IMR-90 (cell line): Measurements from ENCODE around the gene ZDHHC1. TPM values are rescaled to one million over a fixed set of nuclear protein-coding genes. Genes with fewer than 3 reads are reported as not detected.

ENCODE experiments used
- ATAC-seq: fragments of 200-7000 bp; cut with Tn5 transposase; 2 replicates; pipeline ENCODE4 v1.9.1; 2020; ENCODE audit warnings: low read depth, mild to moderate bottlenecking, moderate library complexity
- BruUV-seq: library from RNA; stranded (reverse); fragments of 400-500 nt; replicated peaks from 2 replicates; lab custom pipeline; 2021; lab: Mats Ljungman, UMichigan
- CTCF ChIA-PET: fragments of 300-600 bp; formaldehyde crosslinking; extraction: SDS; loops from one replicate; lab custom pipeline; 2021; ENCODE audit warnings: antibody characterized with exemption; lab: Yijun Ruan, JAX
- POLR2A ChIA-PET: fragments of 300-600 bp; sonication (Branson Sonifier 250); formaldehyde crosslinking; loops from one replicate; lab custom pipeline; 2022; ENCODE audit warnings: antibody characterized with exemption; ENCODE audit not compliant: unreplicated experiment; lab: Charles Lee
- DNase-seq: peaks from one replicate; pipeline ENCODE4 v3.0.0; 2013
- H2AFZ ChIP-seq: replicated peaks from 2 replicates; pipeline ENCODE3; 2013; ENCODE audit warnings: low read length, mild to moderate bottlenecking; ENCODE audit not compliant: poor library complexity
- H2AK5ac ChIP-seq: 2 replicates; pipeline ENCODE4 v1.6.1; 2013; ENCODE audit warnings: low read depth, low read length, inconsistent platforms
- H2AK9ac ChIP-seq: replicated peaks from 2 replicates; pipeline ENCODE3; 2013; ENCODE audit warnings: mild to moderate bottlenecking, low read depth, low read length, moderate library complexity; ENCODE audit not compliant: poor library complexity
- H2BK120ac ChIP-seq: 2 replicates; pipeline ENCODE4 v1.6.1; 2013; ENCODE audit warnings: low read depth, low read length, inconsistent platforms
- H2BK15ac ChIP-seq: 3 replicates; pipeline ENCODE4 v1.6.1; 2013; ENCODE audit warnings: low read depth, low read length, inconsistent platforms
- H2BK20ac ChIP-seq: 2 replicates; pipeline ENCODE4 v1.6.1; 2013; ENCODE audit warnings: low read depth, mild to moderate bottlenecking, inconsistent platforms, low read length, moderate library complexity
- H2BK5ac ChIP-seq: 2 replicates; pipeline ENCODE4 v1.6.1; 2013; ENCODE audit warnings: mild to moderate bottlenecking, low read depth, low read length, inconsistent platforms; ENCODE audit not compliant: poor library complexity, severe bottlenecking
- H3K14ac ChIP-seq: replicated peaks from 2 replicates; pipeline ENCODE4 v1.6.1; 2013; ENCODE audit warnings: low read depth, low read length, inconsistent platforms
- H3K18ac ChIP-seq: 2 replicates; pipeline ENCODE4 v1.6.1; 2013; ENCODE audit warnings: low read depth, low read length, control low read depth
- H3K23ac ChIP-seq: 2 replicates; pipeline ENCODE4 v1.6.1; 2013; ENCODE audit warnings: low read depth, low read length, inconsistent platforms
- H3K27ac ChIP-seq: 2 replicates; pipeline ENCODE4 v1.5.1; 2013; ENCODE audit warnings: mild to moderate bottlenecking, control low read depth, low read length; ENCODE audit not compliant: insufficient read depth
- H3K27me3 ChIP-seq: 2 replicates; pipeline ENCODE4 v1.6.1; 2013; ENCODE audit warnings: low read length; ENCODE audit not compliant: control insufficient read depth, insufficient read depth
- H3K36me3 ChIP-seq: 2 replicates; pipeline ENCODE4 v1.6.1; 2013; ENCODE audit warnings: low read length, mixed read lengths; ENCODE audit not compliant: control insufficient read depth, insufficient read depth
- H3K4ac ChIP-seq: 2 replicates; pipeline ENCODE4 v1.6.1; 2013; ENCODE audit warnings: low read depth, low read length, inconsistent platforms
- H3K4me1 ChIP-seq: 2 replicates; pipeline ENCODE4 v1.6.1; 2013; ENCODE audit warnings: low read length, mixed read lengths; ENCODE audit not compliant: control insufficient read depth, insufficient read depth
- H3K4me2 ChIP-seq: 2 replicates; pipeline ENCODE4 v1.6.1; 2013; ENCODE audit warnings: low read depth, mild to moderate bottlenecking, control low read depth, low read length, moderate library complexity
- H3K4me3 ChIP-seq: 2 replicates; pipeline ENCODE4 v1.5.1; 2013; ENCODE audit warnings: low read depth, mild to moderate bottlenecking, control low read depth, low read length, moderate library complexity; ENCODE audit not compliant: insufficient read depth
- H3K56ac ChIP-seq: 2 replicates; pipeline ENCODE4 v1.6.1; 2013; ENCODE audit warnings: low read length, inconsistent platforms; ENCODE audit not compliant: insufficient read depth; ENCODE audit errors: extremely low read depth
- H3K79me1 ChIP-seq, 2 experiments: 2 replicates each; pipeline ENCODE4 v1.6.1; 2013; ENCODE audit warnings: low read length in 2 of 2, inconsistent platforms in 1 of 2, low read depth in 1 of 2
- H3K9ac ChIP-seq: 2 replicates; pipeline ENCODE4 v1.6.1; 2013; ENCODE audit warnings: low read depth, low read length, control low read depth
- H3K9me1 ChIP-seq: 2 replicates; pipeline ENCODE4 v1.6.1; 2013; ENCODE audit warnings: low read length, inconsistent platforms; ENCODE audit not compliant: insufficient read depth
- H3K9me3 ChIP-seq: 2 replicates; pipeline ENCODE4 v1.6.1; 2013; ENCODE audit warnings: low read length; ENCODE audit not compliant: control insufficient read depth, insufficient read depth
- H4K20me1 ChIP-seq: 2 replicates; pipeline ENCODE4 v1.6.1; 2013; ENCODE audit warnings: low read length, inconsistent platforms; ENCODE audit not compliant: insufficient read depth
- H4K5ac ChIP-seq: 2 replicates; pipeline ENCODE4 v1.6.1; 2013; ENCODE audit warnings: mild to moderate bottlenecking, low read depth, low read length, control low read depth
- H4K8ac ChIP-seq, 2 experiments: 2 replicates each; pipeline ENCODE4 v1.6.1; 2013; ENCODE audit warnings: low read depth in 2 of 2, low read length in 2 of 2, control low read depth in 1 of 2, inconsistent platforms in 1 of 2
- H4K91ac ChIP-seq: 2 replicates; pipeline ENCODE4 v1.6.1; 2013; ENCODE audit warnings: low read depth, low read length, inconsistent platforms; ENCODE audit not compliant: insufficient read depth
- CEBPB ChIP-seq: IDR thresholded peaks from 2 replicates; pipeline ENCODE4 v1.6.1; 2012; ENCODE audit warnings: low read depth, low read length, improper control_type of control experiment
- CHD1 ChIP-seq: IDR thresholded peaks from 2 replicates; pipeline ENCODE4 v1.6.1; 2012; ENCODE audit warnings: low read depth, low read length, improper control_type of control experiment
- ELK1 ChIP-seq: fragments of 150-350 bp; IDR thresholded peaks from 2 replicates; pipeline ENCODE4 v1.6.1; 2016; ENCODE audit warnings: low read depth, mild to moderate bottlenecking, low read length, moderate library complexity, borderline replicate concordance
- FOS ChIP-seq: fragments of 150-350 bp; IDR thresholded peaks from 2 replicates; pipeline ENCODE4 v1.6.1; 2016; ENCODE audit warnings: low read depth, low read length
- MAZ ChIP-seq: IDR thresholded peaks from 2 replicates; pipeline ENCODE4 v1.6.1; 2012; ENCODE audit warnings: low read depth, mild to moderate bottlenecking, low read length, improper control_type of control experiment, moderate library complexity, borderline replicate concordance
- MXI1 ChIP-seq: IDR thresholded peaks from 2 replicates; pipeline ENCODE4 v1.6.1; 2012; ENCODE audit warnings: low read depth, mild to moderate bottlenecking, low read length, moderate library complexity, borderline replicate concordance
- NFE2L2 ChIP-seq: fragments of 150-350 bp; IDR thresholded peaks from 2 replicates; pipeline ENCODE4 v1.6.1; 2016; ENCODE audit warnings: low read depth, mild to moderate bottlenecking, low read length
- POLR2A ChIP-seq: IDR thresholded peaks from 2 replicates; pipeline ENCODE4 v1.6.1; 2012; ENCODE audit warnings: mild to moderate bottlenecking, low read depth, low read length
- RAD21 ChIP-seq: IDR thresholded peaks from 2 replicates; pipeline ENCODE4 v1.6.1; 2012; ENCODE audit warnings: low read length, improper control_type of control experiment
- RCOR1 ChIP-seq: IDR thresholded peaks from 2 replicates; pipeline ENCODE4 v1.6.1; 2012; ENCODE audit warnings: mild to moderate bottlenecking, low read length, improper control_type of control experiment; ENCODE audit not compliant: insufficient replicate concordance
- RFX5 ChIP-seq: IDR thresholded peaks from 2 replicates; pipeline ENCODE4 v1.8.0; 2012; ENCODE audit warnings: low read depth, mild to moderate bottlenecking, low read length, moderate library complexity
- SMC3 ChIP-seq: fragments of 150-350 bp; IDR thresholded peaks from 2 replicates; pipeline ENCODE4 v1.6.1; 2016; ENCODE audit warnings: low read depth, mild to moderate bottlenecking, antibody characterized with exemption, low read length, moderate library complexity
- USF2 ChIP-seq: fragments of 150-350 bp; IDR thresholded peaks from 2 replicates; pipeline ENCODE4 v1.6.1; 2017; ENCODE audit warnings: mild to moderate bottlenecking, antibody characterized with exemption, low read length, low read depth
- WGBS, 2 experiments: methylation state at CpG; one replicate each; pipeline versions ENCODE4 v1.1.5 to v1.1.7; 2013; ENCODE audit warnings: missing lambda C conversion rate in 2 of 2; ENCODE audit not compliant: insufficient read length in 1 of 2; ENCODE audit errors: extremely low coverage in 2 of 2; 5-methylcytosine and 5-hydroxymethylcytosine counted together
- dilution Hi-C: fragments of 300-500 bp; cut with HindIII; formaldehyde crosslinking; loops from one replicate; pipeline ENCODE4 v1.14.3; 2018; ENCODE audit warnings: low sequenced_read_pairs; ENCODE audit not compliant: unreplicated experiment
- in situ Hi-C: fragments of 300-500 bp; cut with MboI; formaldehyde crosslinking; loops from 3 replicates; pipeline ENCODE4 v1.14.3; 2019; ENCODE audit warnings: low sequenced_read_pairs, inconsistent platforms, mixed read lengths
- intact Hi-C: fragments of 100-400 bp; cut with micrococcal nuclease; formaldehyde crosslinking; loops from 2 replicates; pipeline ENCODE4 v1.10.0; 2022
- polyA plus RNA-seq, 3 experiments: library from polyadenylated mRNA; depleted of rRNA; stranded (reverse); fragments of >200 nt; gene quantifications; 2 replicates each; pipeline ENCODE4 v1.2.3, GENCODE V29; 2012; ENCODE audit warnings: low replicate concordance in 1 of 3
- total RNA-seq: library from RNA; depleted of rRNA; stranded (reverse); fragments of >200 nt; gene quantifications from 2 replicates; pipeline ENCODE4 v1.2.3, GENCODE V29; 2012

Gene ZDHHC1
- total and polyA plus RNA-seq, 2 of the 4 experiments (the other 2 are of a cell fraction), result 2.0 to 5.9 TPM

DNA sequence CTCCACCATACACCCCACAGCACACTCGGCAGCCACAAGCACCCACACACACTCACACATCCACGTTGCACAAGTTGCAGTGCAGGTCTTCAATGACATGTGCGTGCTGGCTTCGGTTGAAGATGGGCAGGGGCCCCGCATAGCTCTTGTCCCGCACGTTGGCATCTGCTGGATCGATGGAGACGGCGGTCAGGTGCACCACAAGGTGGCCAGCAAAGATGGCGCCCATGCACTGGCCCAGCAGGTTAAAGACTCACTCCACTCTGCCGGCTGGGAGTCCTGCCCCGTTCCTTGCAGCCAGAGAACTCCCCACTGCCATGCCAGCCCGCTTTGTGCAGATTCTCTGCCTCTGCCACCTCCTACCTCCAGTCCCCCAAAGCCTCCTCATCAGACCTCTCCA is 15.4 kb downstream of the ZDHHC1 start:
- Histone ChIP-seq H3K23ac (no peak overlapping the region), H2BK15ac (no peak overlapping the region), H3K9me1 (no peaks in the 10 kb centered on the region), H2AK9ac (no peak overlapping the region), H2AFZ (no peak overlapping the region), H4K91ac (no peak overlapping the region), H3K9me3 (no peaks in the 10 kb centered on the region), H3K4me2 (no peak overlapping the region), H3K56ac (no peak overlapping the region), H3K4me3 (no peak overlapping the region), H4K20me1 (no peaks in the 10 kb centered on the region), H3K9ac (no peak overlapping the region), H3K36me3 (no peaks in the 10 kb centered on the region), H2AK5ac (no peak overlapping the region), H3K27ac (no peak overlapping the region), H3K4ac (no peak overlapping the region), H2BK5ac (no peak overlapping the region), H3K27me3 (no peaks in the 10 kb centered on the region), H2BK20ac (no peak overlapping the region), H3K79me1 (no peaks in the 10 kb centered on the region; a peak in 1 of 4 replicates), H3K18ac (no peak overlapping the region), H3K14ac (no peak overlapping the region), H4K5ac (no peak overlapping the region), H4K8ac (no peak overlapping the region), H3K4me1 (peaks cover 11% of the 10 kb centered on the region), H2BK120ac (no peak overlapping the region)
- no peak for ATAC-seq
- WGBS, 2 experiments, result 72% methylated on average over 2 of the region's 14 CpGs; no CpG with 5 or more reads in 1 of the 2 experiments
- ChIA-PET POLR2A (no interaction called here), CTCF (no interaction called here)
- BruUV-seq, result no TSS peak
- intact Hi-C loops, result no loop called here
- no peak for DNase-seq
- dilution Hi-C loops, result no loop called here
- in situ Hi-C loops, result no loop called here
- TF ChIP-seq FOS, result no peak
- TF ChIP-seq CHD1, result no peak
- no peak for TF ChIP-seq SMC3
- no peak for TF ChIP-seq RAD21
- no peak for TF ChIP-seq ELK1
- no peak for TF ChIP-seq RFX5
- no peak for TF ChIP-seq CEBPB
- TF ChIP-seq USF2, result no peak
- no peak for TF ChIP-seq NFE2L2
- no peak for TF ChIP-seq MXI1
- no peak for TF ChIP-seq MAZ
- TF ChIP-seq RCOR1, result no peak
- no peak for TF ChIP-seq POLR2A
